Adrenal gland (tissue), 5 donors: ENCODE data around the gene EDNRA.

Experiments
- POLR2A ChIP-seq, 2 donors: fragments of 450-650 bp; IDR thresholded peaks; one replicate each; pipeline ENCODE4 v1.6.1; 2017; ENCODE audit warnings: antibody characterized with exemption in 2 of 2, mild to moderate bottlenecking in 2 of 2, moderate library complexity in 1 of 2
- TF ChIP-seq, protein P1 (sequence below), 6 experiments: fragments of 450-650 bp in 4 of 6; fragments of 200-600 bp in 2 of 6; sonication (generic) in 1 of 6; IDR thresholded peaks; 1 replicate in 5 of 6; 2 replicates in 1 of 6; pipeline versions ENCODE4 v1.5.1 to v1.8.0; 2016 to 2021; ENCODE audit warnings: antibody characterized with exemption in 6 of 6, mild to moderate bottlenecking in 2 of 6, moderate library complexity in 1 of 6
- donor health status: DM: no; HTN: no; CAD: no.

DNA sequence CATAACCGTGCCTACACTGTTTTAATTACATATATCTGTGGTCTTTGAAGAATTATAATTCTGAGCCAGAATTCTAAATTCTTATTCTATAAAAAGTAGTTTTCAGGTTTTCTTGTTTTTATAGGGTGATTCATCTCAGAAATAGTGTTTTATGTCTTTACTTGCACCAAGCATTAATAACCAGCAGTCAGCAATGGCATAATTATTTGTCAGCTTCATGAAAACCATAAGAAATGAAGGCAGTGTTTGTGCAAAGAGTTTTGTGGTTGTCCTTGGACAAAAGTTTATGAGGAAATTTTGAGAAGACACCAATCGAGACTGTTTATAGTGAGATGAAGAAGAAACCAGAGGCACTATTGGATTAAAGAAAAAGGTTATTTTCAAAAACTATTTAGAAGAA lies 37.2 kb downstream of the EDNRA start:
- TF ChIP-seq, protein P1, sequence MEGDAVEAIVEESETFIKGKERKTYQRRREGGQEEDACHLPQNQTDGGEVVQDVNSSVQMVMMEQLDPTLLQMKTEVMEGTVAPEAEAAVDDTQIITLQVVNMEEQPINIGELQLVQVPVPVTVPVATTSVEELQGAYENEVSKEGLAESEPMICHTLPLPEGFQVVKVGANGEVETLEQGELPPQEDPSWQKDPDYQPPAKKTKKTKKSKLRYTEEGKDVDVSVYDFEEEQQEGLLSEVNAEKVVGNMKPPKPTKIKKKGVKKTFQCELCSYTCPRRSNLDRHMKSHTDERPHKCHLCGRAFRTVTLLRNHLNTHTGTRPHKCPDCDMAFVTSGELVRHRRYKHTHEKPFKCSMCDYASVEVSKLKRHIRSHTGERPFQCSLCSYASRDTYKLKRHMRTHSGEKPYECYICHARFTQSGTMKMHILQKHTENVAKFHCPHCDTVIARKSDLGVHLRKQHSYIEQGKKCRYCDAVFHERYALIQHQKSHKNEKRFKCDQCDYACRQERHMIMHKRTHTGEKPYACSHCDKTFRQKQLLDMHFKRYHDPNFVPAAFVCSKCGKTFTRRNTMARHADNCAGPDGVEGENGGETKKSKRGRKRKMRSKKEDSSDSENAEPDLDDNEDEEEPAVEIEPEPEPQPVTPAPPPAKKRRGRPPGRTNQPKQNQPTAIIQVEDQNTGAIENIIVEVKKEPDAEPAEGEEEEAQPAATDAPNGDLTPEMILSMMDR (IDR thresholded peaks at IDR 0.05): no peak
- no peak for TF ChIP-seq POLR2A (IDR thresholded peaks at IDR 0.05)
